Measurements from ENCODE around the gene UGP2.
"Not testable (repeated sequence)": the region's sequence is repeated elsewhere in the genome, so short reads cannot be mapped to it uniquely, and the experiment has no call there.

UGP2 gene

DNA sequence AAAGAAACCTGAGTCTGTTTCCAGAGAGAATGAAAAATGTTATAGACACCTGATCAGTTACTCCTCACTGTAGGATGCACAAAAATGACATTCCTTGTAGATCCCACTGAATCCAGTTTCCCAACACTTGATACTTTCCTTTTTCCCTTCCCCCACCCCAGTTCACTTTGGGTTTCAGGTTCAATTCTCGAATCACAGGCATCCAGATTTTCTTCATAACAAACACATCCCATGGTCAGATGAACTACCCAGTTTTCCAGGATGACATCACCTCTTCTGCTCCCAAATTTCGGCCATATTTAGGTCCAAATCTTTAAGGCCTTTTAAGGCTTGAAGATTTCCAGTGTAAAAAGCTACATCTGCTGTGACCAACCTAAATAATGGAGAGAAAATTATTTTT lies 51.5 kb downstream of the UGP2 start:
- no peak for DNase-seq (ENCODE audit: low spot score)

DNA sequence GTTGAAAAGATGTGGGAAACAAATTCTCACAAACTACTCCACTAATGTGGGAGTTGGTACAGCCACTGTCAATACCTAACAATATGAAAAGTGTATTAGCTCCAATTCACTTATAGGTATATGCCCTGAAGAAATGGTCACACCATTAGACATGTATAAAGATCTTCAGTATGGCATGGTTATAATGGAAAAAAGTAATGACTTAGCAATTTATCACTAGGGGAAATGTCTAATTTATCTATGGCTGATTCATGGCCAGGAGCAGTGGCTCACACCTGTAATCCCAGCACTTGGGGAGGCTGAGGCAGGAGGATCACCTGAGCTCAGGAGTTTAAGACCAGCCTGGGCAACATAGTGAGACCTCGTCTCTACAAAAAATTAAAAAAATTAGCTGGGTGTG lies 52.5 kb downstream of the UGP2 start:
- no peak for DNase-seq (ENCODE audit: low spot score)

- no peak for DNase-seq (ENCODE audit: low spot score)
These were observed 57.1 kb downstream of the UGP2 start for GRCh38 chr2:63898839-63899238.

DNA sequence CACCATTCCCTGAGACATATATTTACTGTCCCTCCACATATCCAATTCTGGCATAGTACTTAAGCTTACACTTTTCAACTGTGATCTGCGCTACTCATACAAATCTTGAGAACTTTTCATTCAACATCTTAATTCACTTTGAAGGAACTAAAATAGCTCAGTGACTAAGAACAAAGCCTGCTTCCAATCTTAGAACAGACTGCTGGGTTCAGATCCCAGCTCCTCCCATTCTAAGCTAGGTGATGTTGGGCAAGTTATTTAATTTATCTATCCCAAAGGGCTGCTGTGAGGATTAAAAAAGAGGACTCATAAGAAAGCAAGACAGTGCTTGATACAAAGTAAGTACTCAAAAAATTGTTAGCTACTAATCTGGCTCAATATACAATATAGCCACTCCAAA lies 57.9 kb downstream of the UGP2 start:
- no peak for DNase-seq (ENCODE audit: low spot score)

DNA sequence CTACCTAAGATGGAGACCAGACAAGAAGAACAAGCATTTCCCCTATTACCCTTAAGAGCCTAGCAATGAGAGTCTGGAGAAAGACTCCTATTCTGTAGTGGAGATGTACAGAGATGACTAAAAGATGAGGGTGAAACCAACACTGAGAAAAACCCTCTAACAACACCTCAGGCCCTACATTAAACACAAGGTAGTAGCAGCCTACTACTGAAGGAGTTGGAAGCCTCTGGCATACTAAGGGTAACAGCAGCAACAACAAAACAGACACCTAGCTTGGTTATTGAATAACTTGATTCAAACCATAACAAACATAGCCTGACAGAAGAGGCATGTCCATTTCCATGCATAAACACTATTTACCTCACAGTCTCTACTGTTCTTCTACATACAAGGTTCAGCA lies 60.5 kb downstream of the UGP2 start:
- DNase-seq (ENCODE audit: low spot score): no peak

GRCh38 chr2:63903003-63903402 lies 61.3 kb downstream of the UGP2 start:
- DNase-seq (ENCODE audit: low spot score): peak; percentile 13

DNA sequence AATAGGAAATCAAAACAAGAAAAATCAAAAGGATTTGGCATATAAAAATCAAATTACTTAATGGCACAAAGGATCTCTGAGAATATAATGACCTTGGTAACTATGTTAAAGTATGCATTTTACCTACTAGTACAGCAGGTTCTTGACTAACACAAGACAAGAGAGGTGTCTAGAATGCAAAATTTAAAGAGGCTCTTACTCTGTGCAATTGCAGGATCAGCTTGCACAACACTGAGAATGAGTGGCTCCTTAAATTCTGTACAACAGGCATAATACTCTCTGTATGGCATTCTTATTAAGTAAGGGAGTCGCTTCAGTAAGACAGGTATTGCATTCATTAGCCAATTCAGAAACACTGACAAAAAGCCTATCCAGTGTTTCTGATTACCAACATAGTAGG lies 72.6 kb downstream of the UGP2 start:
- no peak for DNase-seq (ENCODE audit: low spot score)

DNA sequence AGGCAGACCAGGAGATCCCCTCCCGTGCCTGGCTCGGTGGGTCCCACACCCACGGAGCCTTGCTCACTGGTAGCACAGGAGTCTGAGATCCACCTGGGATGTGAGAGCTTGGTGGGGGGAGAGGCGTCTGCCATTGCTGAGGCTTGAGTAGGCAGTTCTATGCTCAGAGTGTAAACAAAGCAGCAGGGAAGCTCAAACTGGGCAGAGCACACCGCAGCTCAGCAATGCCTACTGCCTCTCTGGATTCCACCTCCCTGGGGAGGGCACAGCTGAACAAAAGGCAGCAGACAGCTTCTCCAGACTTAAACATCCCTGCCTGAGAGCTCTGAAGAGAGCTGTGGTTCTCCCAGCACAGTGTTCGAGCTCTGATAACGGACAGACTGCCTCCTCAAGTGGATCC lies 85.1 kb downstream of the UGP2 start:
- no peak for DNase-seq (ENCODE audit: low spot score)

- not testable (repeated sequence) for DNase-seq (ENCODE audit: low spot score)
These were observed 90.4 kb downstream of the UGP2 start for GRCh38 chr2:63932104-63932503.

Data from NAMALWA (cell line).